ENCODE data around the gene EFHB. TPM values are rescaled to one million over a fixed set of nuclear protein-coding genes. Genes with fewer than 3 reads are reported as not detected.

EFHB gene
- total and polyA plus RNA-seq, 10 of the 15 experiments (the other 5 are each of a cell fraction or from before 2014, with no cell fraction given), result 0.12 to 0.95 (median 0.53) TPM; not detected in 3

DNA sequence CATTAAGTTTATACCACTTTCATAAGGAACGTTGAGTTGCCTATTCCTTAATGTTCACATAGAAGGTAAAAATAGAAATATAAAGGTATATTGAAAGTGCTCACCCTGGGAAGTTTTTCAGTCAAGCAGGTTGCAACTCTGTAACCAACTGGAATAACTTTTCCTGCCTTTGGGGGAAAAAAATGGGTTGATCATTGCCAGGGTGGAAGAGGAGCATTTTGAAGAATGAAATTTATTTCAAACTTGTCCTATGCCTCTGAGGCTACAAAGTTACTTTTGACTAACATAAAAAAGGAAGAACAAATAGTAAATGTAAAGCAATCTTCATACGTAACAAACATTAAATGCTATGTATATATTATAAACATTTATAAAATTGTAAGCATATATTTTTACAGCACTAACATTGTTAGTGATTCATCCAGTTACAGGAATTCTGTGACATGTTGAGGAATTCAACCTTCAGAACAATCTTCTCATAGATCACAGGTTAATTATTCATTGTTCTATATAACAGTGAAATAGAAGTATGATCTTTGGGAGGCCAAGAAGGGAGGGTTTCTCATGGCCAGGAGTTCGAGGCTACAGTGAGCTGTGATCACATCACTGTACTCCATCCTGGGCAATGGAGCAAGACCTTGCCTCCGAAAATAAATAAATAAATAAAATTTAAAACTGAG, 13.5 kb downstream of the EFHB start:
- RAD21 ChIA-PET (ENCODE audit: unreplicated experiment), result no interaction called here
- no peak for FAIRE-seq
- SMC1A ChIA-PET (ENCODE audit: uncharacterized antibody, unreplicated experiment), result no interaction called here
- in situ Hi-C loops (cut with MboI) (no loop called here), intact Hi-C loops (cut with micrococcal nuclease; ENCODE audit: unreplicated experiment) (no loop called here)
- no TSS peak for BruUV-seq (replicated peaks)
- CTCF ChIA-PET, result no interaction called here
- H3K27me3 ChIP-seq (replicated peaks in 1 of 2; ENCODE audit: control insufficient read depth in 2 of 2, insufficient read depth in 2 of 2, low read length in 1 of 2), result no peaks in the 10 kb centered on the region
- no peak for DNase-seq (ENCODE audit: low read depth, low spot score)
- H3K4me2 ChIP-seq (ENCODE audit: control insufficient read depth, insufficient read depth), result no peak overlapping the region
- no peak overlapping the region for H3K4me3 ChIP-seq
- no peak overlapping the region for H3K9ac ChIP-seq (ENCODE audit: control insufficient read depth, insufficient read depth, low read length)
- H3K36me3 ChIP-seq (ENCODE audit: control insufficient read depth in 2 of 2, insufficient read depth in 2 of 2, low read length in 1 of 2), result no peaks in the 10 kb centered on the region
- TF ChIP-seq ETV6 (conservative IDR thresholded peaks at IDR 0.05 in 1 of 2, IDR thresholded peaks at IDR 0.05 in 1 of 2; ENCODE audit: borderline replicate concordance in 1 of 2, low read depth in 1 of 2) (no peak), ZZZ3 (IDR thresholded peaks at IDR 0.05; ENCODE audit: control insufficient read depth, insufficient read length, low read depth) (no peak), RAD51 (IDR thresholded peaks at IDR 0.05) (no peak), WRNIP1 (IDR thresholded peaks at IDR 0.05; ENCODE audit: borderline replicate concordance, low read depth, low read length) (no peak), PML (IDR thresholded peaks at IDR 0.05; ENCODE audit: low read length) (no peak), HDAC2 (IDR thresholded peaks at IDR 0.05) (no peak), ZNF384 (IDR thresholded peaks at IDR 0.05; ENCODE audit: borderline replicate concordance, low read depth, low read length) (no peak), BMI1 (IDR thresholded peaks at IDR 0.05; ENCODE audit: borderline replicate concordance) (no peak), JUND (IDR thresholded peaks at IDR 0.05; ENCODE audit: low read depth, low read length) (no peak)
- TF ChIP-seq, protein P1, sequence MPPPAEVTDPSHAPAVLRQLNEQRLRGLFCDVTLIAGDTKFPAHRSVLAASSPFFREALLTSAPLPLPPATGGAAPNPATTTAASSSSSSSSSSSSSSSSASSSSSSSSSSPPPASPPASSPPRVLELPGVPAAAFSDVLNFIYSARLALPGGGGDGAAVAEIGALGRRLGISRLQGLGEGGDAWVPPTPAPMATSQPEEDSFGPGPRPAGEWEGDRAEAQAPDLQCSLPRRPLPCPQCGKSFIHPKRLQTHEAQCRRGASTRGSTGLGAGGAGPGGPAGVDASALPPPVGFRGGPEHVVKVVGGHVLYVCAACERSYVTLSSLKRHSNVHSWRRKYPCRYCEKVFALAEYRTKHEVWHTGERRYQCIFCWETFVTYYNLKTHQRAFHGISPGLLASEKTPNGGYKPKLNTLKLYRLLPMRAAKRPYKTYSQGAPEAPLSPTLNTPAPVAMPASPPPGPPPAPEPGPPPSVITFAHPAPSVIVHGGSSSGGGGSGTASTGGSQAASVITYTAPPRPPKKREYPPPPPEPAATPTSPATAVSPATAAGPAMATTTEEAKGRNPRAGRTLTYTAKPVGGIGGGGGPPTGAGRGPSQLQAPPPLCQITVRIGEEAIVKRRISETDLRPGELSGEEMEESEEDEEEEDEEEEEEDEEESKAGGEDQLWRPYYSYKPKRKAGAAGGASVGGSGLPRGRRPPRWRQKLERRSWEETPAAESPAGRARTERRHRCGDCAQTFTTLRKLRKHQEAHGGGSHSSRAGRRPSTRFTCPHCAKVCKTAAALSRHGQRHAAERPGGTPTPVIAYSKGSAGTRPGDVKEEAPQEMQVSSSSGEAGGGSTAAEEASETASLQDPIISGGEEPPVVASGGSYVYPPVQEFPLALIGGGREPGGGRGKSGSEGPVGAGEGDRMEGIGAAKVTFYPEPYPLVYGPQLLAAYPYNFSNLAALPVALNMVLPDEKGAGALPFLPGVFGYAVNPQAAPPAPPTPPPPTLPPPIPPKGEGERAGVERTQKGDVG (CRISPR knock-in tag; IDR thresholded peaks at IDR 0.05), result no peak
- TF ChIP-seq, protein P2, sequence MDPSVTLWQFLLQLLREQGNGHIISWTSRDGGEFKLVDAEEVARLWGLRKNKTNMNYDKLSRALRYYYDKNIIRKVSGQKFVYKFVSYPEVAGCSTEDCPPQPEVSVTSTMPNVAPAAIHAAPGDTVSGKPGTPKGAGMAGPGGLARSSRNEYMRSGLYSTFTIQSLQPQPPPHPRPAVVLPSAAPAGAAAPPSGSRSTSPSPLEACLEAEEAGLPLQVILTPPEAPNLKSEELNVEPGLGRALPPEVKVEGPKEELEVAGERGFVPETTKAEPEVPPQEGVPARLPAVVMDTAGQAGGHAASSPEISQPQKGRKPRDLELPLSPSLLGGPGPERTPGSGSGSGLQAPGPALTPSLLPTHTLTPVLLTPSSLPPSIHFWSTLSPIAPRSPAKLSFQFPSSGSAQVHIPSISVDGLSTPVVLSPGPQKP (IDR thresholded peaks at IDR 0.05; ENCODE audit: low read depth, low read length), result no peak
- H3K79me2 ChIP-seq (ENCODE audit: control insufficient read depth, insufficient read depth, low read length), result no peaks in the 10 kb centered on the region
- no peak overlapping the region for H2AFZ ChIP-seq (ENCODE audit: control insufficient read depth, low read depth, low read length)
- ATAC-seq, result no peak
- no peaks in the 10 kb centered on the region for H4K20me1 ChIP-seq (ENCODE audit: control insufficient read depth, insufficient read depth)
- no peaks in the 10 kb centered on the region for H3K9me3 ChIP-seq (replicated peaks; ENCODE audit: control insufficient read depth, insufficient read depth, low read length)
- POLR2A ChIA-PET, result no interaction called here
- H3K27ac ChIP-seq (ENCODE audit: control insufficient read depth, insufficient read depth), result no peak overlapping the region
- WGBS (ENCODE audit: insufficient coverage, insufficient replicate concordance, low lambda C conversion rate, missing lambda C conversion rate), result 37% methylated on average over 4 of the region's 4 CpGs
- no peaks in the 10 kb centered on the region for H3K4me1 ChIP-seq (ENCODE audit: control insufficient read depth, insufficient read depth, low read length)

All from GM12878 (cell line).